ENCODE results near the gene AKR1B1.

GRCh38 chr7:134394056-134394455 lies 64.8 kb downstream of the AKR1B1 start:
- TF ChIP-seq POLR2AphosphoS5 (IDR thresholded peaks at IDR 0.05) (no peak), POLR2A (IDR thresholded peaks at IDR 0.05) (no peak)
- TF ChIP-seq, protein P1, sequence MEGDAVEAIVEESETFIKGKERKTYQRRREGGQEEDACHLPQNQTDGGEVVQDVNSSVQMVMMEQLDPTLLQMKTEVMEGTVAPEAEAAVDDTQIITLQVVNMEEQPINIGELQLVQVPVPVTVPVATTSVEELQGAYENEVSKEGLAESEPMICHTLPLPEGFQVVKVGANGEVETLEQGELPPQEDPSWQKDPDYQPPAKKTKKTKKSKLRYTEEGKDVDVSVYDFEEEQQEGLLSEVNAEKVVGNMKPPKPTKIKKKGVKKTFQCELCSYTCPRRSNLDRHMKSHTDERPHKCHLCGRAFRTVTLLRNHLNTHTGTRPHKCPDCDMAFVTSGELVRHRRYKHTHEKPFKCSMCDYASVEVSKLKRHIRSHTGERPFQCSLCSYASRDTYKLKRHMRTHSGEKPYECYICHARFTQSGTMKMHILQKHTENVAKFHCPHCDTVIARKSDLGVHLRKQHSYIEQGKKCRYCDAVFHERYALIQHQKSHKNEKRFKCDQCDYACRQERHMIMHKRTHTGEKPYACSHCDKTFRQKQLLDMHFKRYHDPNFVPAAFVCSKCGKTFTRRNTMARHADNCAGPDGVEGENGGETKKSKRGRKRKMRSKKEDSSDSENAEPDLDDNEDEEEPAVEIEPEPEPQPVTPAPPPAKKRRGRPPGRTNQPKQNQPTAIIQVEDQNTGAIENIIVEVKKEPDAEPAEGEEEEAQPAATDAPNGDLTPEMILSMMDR (IDR thresholded peaks at IDR 0.05): no peak
